ENCODE measurements around the gene ZER1.
A peak's percentile ranks its signal among the peaks of the same experiment; 100 is the strongest.

The ZER1 gene

DNA sequence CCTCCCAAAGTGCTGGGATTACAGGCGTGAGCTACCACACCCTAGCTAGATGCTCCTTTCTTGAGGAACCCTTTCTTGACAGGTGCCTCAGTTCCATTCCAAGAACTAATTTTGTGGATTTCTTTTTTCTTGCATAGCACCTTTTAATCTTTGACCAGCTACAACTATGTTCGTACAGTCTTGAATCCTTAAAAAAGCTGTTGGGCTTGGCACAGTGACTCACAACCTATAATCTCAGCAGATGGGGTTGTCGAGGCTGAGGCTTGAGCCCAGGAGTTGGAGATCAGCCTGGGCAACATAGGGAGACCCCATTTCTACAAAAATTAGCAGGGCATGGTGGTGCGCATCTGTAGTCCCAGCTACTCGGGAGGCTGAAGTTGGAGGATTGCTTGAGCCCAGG lies 1.3 kb upstream of the ZER1 start:
- DNase-seq (ENCODE audit: low read depth): no peak
- TF ChIP-seq, protein P1, sequence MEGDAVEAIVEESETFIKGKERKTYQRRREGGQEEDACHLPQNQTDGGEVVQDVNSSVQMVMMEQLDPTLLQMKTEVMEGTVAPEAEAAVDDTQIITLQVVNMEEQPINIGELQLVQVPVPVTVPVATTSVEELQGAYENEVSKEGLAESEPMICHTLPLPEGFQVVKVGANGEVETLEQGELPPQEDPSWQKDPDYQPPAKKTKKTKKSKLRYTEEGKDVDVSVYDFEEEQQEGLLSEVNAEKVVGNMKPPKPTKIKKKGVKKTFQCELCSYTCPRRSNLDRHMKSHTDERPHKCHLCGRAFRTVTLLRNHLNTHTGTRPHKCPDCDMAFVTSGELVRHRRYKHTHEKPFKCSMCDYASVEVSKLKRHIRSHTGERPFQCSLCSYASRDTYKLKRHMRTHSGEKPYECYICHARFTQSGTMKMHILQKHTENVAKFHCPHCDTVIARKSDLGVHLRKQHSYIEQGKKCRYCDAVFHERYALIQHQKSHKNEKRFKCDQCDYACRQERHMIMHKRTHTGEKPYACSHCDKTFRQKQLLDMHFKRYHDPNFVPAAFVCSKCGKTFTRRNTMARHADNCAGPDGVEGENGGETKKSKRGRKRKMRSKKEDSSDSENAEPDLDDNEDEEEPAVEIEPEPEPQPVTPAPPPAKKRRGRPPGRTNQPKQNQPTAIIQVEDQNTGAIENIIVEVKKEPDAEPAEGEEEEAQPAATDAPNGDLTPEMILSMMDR (conservative IDR thresholded peaks at IDR 0.05; ENCODE audit: low read depth, low read length): no peak
- H3K4me3 ChIP-seq (ENCODE audit: low read length): no peak overlapping the region

DNA sequence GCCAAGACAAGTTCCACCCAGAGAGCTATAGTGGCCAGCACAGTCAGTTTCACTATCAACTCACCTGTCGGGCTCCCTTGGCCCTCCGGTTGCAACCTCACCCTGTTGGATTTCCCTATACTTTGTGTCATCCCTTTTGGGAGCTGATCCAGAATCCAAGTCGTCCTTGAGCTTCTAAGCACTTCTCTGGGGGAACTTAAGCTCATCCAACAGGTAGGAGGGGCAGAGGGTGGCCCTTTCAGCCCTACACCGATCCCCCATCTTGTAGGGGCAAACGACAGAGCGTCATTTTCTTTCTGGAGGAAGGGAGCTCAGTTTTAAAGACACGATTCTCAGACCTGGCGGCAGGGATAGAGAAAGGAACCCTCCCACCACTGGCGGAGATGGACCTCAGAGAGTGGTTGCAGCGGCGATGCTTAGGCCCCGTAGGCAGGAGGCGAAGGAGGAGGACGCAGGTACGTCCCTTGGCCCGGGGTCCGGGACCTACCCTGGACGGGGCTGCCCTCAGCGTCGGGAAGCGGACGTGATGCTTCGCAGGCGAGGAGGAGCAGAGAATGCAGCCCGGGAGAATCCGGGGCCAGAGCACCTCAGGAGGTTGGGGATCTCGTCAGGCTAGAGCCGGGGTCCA lies 519 bp downstream of the ZER1 start:
- peak overlapping the region; percentile 96 for H3K4me3 ChIP-seq (ENCODE audit: low read length)
- no peak for DNase-seq (ENCODE audit: low read depth)
- TF ChIP-seq, protein P1 (conservative IDR thresholded peaks at IDR 0.05; ENCODE audit: low read depth, low read length): peak; percentile 5

DNA sequence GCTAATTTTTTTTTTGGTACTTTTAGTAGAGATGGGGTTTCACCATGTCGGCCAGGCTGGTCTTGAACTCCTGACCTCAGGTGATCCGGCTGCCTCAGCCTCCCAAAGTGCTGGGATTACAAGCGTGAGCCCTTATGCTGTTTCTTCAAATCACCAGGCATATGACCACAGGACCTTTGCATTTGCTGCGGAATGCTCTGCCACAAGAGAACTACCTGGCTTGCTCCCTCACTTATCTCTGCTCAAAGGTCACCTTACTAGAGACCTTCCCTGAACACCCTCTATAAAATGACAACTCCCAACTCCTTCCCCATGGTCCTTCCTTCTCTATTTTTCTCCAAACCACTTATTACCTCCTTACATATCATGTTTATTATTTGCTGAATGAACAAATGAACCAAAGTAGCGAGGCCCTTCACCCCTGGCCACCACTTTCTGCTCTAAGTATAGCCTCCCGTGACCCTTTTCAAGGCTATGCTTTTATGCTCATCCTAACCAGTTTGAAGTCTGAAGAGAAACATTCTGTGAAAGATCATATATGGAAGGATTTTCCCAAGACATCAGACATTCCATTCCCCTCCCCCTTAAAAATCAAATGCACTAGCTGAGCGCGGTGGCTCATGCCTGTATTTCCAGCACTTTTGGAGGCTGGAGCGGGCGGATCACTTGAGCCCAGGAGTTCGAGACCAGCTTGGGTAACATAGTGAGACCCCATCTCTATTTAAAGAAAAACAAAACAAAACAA lies 1.3 kb downstream of the ZER1 start:
- no peak for DNase-seq (ENCODE audit: low read depth)
- TF ChIP-seq, protein P1 (conservative IDR thresholded peaks at IDR 0.05; ENCODE audit: low read depth, low read length): no peak
- peak overlapping the region; percentile 96 for H3K4me3 ChIP-seq (ENCODE audit: low read length)

DNA sequence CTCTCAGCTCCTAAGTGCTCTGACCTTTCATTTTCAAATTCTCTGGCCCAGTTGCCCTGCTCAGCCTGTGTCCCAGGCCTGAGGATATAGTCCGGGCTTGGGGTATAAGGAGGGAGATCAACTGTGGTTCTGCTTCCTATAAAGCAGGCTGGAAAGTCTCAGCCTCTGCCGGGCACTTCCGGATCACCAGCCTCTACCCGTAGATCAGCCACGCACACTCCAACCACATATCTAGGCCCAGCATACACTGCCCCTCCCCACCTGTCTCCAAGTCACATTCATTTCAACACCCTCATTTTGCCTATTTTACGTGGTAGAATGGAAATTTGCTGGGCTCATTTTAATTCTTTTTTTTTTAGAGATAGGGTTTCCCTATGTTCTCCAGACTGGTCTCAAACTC lies 3.1 kb downstream of the ZER1 start:
- no peak for DNase-seq (ENCODE audit: low read depth)
- TF ChIP-seq, protein P1 (conservative IDR thresholded peaks at IDR 0.05; ENCODE audit: low read depth, low read length): no peak
- H3K4me3 ChIP-seq (ENCODE audit: low read length): no peak overlapping the region

DNA sequence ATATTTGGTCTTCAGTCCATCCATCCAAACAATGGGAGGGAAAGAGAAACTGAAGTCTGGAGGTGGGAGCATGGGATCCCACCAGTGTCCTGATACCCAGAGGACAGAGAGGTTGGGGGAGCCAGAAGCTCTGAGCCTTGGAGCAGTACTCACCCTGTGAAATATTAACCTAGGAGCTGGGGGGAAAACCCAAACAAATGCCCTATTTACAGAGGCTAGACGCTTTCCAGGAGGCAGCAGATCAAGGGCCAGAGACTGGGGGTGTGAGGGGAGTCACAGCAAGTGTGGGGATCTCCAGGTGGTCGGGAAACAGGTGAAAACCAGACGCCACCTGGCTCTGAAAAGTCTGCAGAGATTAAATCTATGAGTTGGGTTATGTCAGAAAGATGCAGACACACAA lies 6.2 kb downstream of the ZER1 start:
- TF ChIP-seq, protein P1 (conservative IDR thresholded peaks at IDR 0.05; ENCODE audit: low read depth, low read length): no peak
- DNase-seq (ENCODE audit: low read depth): no peak
- no peak overlapping the region for H3K4me3 ChIP-seq (ENCODE audit: low read length)

DNA sequence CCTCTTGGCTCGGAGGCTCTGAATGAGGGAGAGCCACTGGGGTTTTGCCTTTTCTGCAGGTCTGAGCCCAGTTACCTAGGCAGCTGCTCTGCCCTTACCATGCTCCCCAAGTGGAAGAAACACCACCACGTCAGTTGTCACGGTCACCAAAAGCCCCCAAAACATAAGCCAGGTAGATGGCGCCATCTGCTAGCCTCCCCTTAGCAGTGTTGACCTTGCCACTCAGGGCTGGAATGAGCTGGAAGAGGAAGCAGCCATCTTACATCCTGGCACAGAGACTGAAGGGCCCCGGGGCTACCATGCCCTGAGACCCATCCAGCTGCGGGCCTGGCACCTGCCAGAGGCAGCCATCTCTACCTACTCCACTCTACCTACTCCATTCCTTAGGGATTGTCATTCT lies 7.4 kb downstream of the ZER1 start:
- TF ChIP-seq, protein P1 (conservative IDR thresholded peaks at IDR 0.05; ENCODE audit: low read depth, low read length): no peak
- no peak for DNase-seq (ENCODE audit: low read depth)
- no peak overlapping the region for H3K4me3 ChIP-seq (ENCODE audit: low read length)

Data from retinal pigment epithelial cell (primary cell).